Epithelial cell of prostate (primary cell): ENCODE measurements around the gene TMEM117.
"Not testable (repeated sequence)": the region's sequence is repeated elsewhere in the genome, so short reads cannot be mapped to it uniquely, and the experiment has no call there.

Source experiments
- DNase-seq: peaks from one replicate; pipeline ENCODE4 v3.0.0-alpha.2; 2011; ENCODE audit warnings: low read depth, low spot score
- H3K27ac ChIP-seq: fragments of 450-650 bp; 2 replicates; pipeline ENCODE4 v1.5.1; 2017; ENCODE audit warnings: mild to moderate bottlenecking

The TMEM117 gene

DNA sequence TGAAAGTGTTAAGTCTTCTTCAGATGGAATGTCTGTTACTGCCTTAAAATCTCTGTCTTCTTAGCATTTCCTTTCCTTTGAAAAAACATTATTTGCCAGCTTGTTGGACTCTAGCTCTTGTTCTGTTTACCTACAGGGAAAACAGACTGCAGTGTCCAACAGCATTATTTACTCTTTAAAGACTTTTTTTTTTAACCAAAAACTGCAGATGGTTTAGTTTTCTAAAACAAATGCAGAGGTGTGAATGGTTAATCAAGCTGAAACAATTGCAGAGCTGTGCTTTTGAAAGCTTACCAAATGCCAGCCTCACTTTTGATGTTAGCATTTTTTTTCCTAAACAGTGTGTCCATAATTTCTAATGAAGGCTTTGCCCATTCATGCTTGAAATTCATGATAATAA is 323.3 kb downstream of the TMEM117 start:
- no peak for DNase-seq
- H3K27ac ChIP-seq: no peak overlapping the region

DNA sequence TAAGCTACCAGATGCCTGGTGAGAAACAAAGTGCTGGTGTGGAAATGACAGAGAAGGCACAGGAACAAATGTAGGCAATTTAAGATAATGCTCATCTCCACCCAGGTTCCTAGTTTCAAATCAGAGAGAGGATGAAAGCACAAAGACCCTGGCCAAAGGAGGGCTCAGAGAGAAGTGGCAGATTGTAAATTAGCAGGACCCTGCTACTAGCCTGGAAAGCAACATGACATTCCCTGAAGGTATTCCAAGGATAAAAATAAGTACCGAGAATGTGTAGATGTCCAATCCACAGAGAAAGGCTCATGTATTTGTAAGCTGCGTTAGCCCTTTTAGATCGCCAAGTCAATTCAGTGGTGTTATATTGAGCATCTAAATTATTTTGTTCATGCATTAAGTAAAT is 324.0 kb downstream of the TMEM117 start:
- DNase-seq: no peak
- no peak overlapping the region for H3K27ac ChIP-seq

GRCh38 chr12:44162961-44163360 is 327.1 kb downstream of the TMEM117 start:
- DNase-seq: no peak

GRCh38 chr12:44174053-44174452 is 338.2 kb downstream of the TMEM117 start:
- H3K27ac ChIP-seq: no peak overlapping the region
- DNase-seq: no peak

More at GRCh38 chr12:44162961-44163360, 327.1 kb downstream of the TMEM117 start:
- no peak overlapping the region for H3K27ac ChIP-seq

GRCh38 chr12:44184499-44185206 is 348.8 kb downstream of the TMEM117 start:
- H3K27ac ChIP-seq: no peak overlapping the region
- DNase-seq: no peak

- DNase-seq: no peak
Measured at GRCh38 chr12:44193281-44193680, 357.4 kb downstream of the TMEM117 start.

DNA sequence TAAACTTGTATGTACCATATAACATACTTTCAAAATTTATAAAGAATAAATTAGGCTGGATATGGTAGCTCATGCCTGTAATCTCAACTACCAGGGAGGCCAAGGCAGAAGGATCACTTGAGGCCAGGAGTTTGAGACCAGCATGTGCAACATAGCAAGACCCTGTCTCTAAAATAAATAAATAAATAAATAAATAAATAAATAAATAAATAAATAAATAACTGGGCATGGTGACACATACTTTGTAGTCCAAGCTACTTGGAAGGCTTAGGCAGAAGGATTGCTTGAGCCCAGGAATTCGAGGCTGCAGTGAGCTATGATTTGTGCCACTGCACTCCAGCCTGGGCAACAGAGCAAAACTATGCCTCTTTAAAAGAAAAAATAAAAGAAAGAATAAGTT is 359.8 kb downstream of the TMEM117 start:
- H3K27ac ChIP-seq, DNase-seq: not testable (repeated sequence)

More at GRCh38 chr12:44193281-44193680, 357.4 kb downstream of the TMEM117 start:
- H3K27ac ChIP-seq: no peak overlapping the region

- no peak for DNase-seq
- no peak overlapping the region for H3K27ac ChIP-seq
Measured at GRCh38 chr12:44206045-44206444, 370.2 kb downstream of the TMEM117 start.

- H3K27ac ChIP-seq: peak overlapping the region; percentile 14
- peak; percentile 60 for DNase-seq
Measured at GRCh38 chr12:44217146-44217883, 381.4 kb downstream of the TMEM117 start.

- no peak overlapping the region for H3K27ac ChIP-seq
- DNase-seq: no peak
Measured at GRCh38 chr12:44223736-44224135, 387.9 kb downstream of the TMEM117 start.

DNA sequence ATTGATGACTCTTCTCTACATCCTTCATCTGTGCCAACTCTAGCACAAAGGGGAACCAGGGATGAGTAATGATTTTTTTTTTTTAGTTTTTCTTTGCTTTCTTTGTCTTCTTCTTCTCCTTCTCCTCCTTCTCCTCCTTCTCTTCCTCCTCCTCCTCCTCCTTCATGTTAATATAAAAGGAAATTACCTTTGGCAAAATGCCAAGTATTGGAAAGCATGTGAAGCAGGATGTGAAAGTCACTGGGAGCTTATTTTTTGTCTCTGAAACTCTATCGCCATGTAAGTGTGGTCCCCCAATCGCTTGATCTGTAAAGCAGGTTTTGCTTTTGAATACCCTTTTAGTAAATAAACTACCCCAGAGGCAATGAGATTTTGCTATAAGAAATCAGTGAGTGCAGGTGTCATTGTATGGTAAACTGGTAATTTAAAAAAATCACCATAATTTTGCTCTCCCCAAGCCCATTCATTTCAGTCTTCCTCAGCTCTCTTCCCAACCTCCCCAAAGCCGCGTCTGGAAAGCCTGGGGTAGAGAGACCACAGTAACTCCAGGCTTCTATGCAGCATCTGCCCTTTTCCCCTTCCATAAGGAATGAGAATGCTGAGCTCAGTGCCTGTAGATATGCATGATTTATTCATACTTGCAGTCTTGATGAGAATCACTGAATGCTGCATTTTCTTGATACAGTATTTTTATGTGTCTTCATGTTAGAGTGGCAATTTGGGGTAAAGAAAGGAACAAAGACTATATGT is 388.7 kb downstream of the TMEM117 start:
- DNase-seq: no peak
- no peak overlapping the region for H3K27ac ChIP-seq

GRCh38 chr12:44225149-44225510 is 389.2 kb downstream of the TMEM117 start:
- DNase-seq: no peak
- H3K27ac ChIP-seq: no peak overlapping the region

DNA sequence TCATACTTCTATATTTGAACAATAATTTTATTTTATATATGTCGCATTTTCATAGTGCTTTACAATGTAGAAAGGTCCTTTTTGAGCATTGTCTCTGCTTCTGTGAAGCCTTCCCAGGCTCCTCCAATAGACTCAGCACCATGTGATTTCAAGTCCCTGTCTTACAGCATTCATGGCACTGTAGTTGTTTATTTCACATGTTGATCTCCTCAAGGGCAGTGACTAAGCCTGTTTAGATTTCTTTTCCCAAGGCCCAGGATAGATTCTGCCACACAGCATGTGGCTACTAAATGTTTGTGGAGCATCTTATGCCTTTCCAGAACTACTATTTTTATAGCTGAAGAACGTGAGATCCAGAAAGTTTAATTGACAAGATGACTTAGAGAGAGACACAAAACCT is 391.7 kb downstream of the TMEM117 start:
- DNase-seq: no peak
- H3K27ac ChIP-seq: no peak overlapping the region

DNA sequence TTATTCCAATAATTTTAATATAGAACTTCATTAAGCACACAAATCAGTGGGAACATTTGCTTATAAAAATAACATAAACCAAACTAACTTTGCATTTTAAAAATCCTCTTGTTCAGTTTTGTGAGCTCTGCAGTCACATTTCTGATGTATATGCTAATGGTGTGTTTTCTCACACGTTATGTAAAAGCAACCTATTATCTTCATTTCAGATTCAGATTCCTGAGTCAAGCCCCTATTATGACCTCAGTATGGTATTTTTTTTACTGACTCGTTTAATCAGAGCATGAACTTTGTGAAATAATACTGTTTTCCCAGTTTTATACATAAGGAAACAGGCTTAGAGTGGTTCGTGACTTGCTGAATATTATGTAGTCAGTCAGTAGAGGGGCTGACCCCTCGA is 394.0 kb downstream of the TMEM117 start:
- H3K27ac ChIP-seq: no peak overlapping the region
- no peak for DNase-seq

DNA sequence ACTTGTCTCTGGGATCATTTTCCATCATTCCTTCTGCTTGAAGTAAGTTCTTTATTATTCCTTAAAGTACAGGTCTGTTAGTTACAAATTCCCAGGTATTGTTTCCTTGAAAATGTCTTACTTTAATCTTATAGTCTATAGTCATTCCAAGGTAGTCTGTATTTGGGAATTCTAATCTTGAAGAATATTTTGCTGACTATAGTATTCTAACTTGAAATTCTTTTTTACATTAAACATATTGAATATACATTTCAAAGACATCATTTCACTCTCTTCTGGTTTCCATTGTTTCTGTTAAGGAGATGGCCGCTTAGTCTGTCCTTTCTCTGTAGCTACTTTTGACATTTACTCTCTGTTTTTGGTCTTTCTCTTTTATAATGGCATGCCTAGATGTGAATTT is 399.8 kb downstream of the TMEM117 start:
- no peak overlapping the region for H3K27ac ChIP-seq
- DNase-seq: no peak

DNA sequence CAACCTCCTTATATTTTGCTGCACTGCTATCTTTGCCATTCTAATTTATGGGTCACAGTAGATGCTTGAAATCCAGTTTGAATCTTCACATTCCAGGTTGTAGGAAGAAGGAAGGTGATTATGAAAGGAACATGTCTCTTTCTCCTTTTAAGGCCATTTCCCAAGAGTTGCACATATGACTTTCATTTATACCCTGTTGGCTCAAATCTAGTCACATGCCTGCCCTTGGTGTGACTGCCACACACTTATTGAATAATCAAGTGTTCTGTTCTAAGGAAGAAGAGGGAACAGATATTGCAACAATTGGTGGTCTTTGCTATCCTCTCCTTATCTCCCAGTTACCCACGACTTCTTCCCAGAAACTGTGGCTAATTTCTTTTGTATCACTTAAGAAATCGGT is 404.3 kb downstream of the TMEM117 start:
- H3K27ac ChIP-seq: no peak overlapping the region
- no peak for DNase-seq

- no peak overlapping the region for H3K27ac ChIP-seq
- DNase-seq: no peak
Measured at GRCh38 chr12:44245932-44246331, 410.1 kb downstream of the TMEM117 start.

GRCh38 chr12:44246482-44247105 is 410.7 kb downstream of the TMEM117 start:
- no peak overlapping the region for H3K27ac ChIP-seq
- DNase-seq: no peak

GRCh38 chr12:44247588-44247987 is 411.7 kb downstream of the TMEM117 start:
- no peak for DNase-seq

DNA sequence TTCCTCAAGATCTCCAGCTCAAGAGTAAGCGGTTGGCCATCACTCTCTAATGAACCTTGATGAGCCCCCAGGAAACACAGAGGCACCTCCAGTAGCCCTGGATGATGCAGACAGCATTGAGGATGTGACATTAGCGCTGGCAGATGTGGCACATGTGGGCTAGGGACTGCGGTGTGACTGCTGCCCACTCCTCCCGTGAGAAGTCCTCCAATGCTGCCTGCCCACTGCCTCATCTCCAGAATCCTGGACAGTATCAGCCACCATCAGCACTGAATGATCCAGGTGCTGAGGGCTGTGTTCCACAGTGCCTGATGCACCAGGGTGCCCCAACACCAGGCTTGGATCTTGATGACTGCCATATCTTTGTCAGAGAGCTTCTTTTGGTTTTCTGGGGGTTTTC is 412.6 kb downstream of the TMEM117 start:
- DNase-seq: no peak

More at GRCh38 chr12:44247588-44247987, 411.7 kb downstream of the TMEM117 start:
- H3K27ac ChIP-seq: no peak overlapping the region

DNA sequence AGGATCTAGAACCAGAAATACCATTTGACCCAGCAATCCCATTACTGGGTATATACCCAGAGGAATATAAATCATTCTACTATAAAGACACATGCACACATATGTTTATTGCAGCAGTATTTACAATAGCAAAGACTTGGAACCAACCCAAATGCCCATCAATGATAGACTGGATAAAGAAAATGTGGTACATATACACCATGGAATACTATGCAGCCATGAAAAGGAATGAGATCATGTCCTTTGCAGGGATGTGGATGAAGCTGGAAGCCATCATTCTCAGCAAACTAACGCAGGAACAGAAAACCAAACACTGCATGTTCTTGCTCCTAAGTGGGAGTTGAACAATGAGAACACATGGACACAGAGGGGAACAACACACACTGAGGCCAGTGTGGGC is 414.6 kb downstream of the TMEM117 start:
- H3K27ac ChIP-seq, DNase-seq: not testable (repeated sequence)

More for the DNA sequence above, 412.6 kb downstream of the TMEM117 start:
- no peak overlapping the region for H3K27ac ChIP-seq
